Measurements from ENCODE around the gene DGKE.

The DGKE gene

GRCh38 chr17:56892333-56892732 is 58.4 kb downstream of the DGKE start:
- 0 out of 2 replicates have a peak, but pooled peaks cover 4% of the 10 kb centered on the region for H3K4me1 ChIP-seq (ENCODE audit: insufficient read depth, low read length)
- no peaks in the 10 kb centered on the region for H3K27me3 ChIP-seq (ENCODE audit: insufficient read depth, low read length)
- H3K9me3 ChIP-seq (ENCODE audit: insufficient read depth, low read depth, low read length): peaks cover 19% of the 10 kb centered on the region
- peaks cover 28% of the 10 kb centered on the region for H3K36me3 ChIP-seq (ENCODE audit: insufficient read depth, low read length)
- H3K9ac ChIP-seq (ENCODE audit: low read depth, low read length): no peak overlapping the region
- no peak overlapping the region for H3K4me3 ChIP-seq (ENCODE audit: low read length)
- no peak overlapping the region for H3K27ac ChIP-seq (ENCODE audit: low read depth, low read length)
- WGBS: 94% methylated on average over 1 of the region's 1 CpG

DNA sequence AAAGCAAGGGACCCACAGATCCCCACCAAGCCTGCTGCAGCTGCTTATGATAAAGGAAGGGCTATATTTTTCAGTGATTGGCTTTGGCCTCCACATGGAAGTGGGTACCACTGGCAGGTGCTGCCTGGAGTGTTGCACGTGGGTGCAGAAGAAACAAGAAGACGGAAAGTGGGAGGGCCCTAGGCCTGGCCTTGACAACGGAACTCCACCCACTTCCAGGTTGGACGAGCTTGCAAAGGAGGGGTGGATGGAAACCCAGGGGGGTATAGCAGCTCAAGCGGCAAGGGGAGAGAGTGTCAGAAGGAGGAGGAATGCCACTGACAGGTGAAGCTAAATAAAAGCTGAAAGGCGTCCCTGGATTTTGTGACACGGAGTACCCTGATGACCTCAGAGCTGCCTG is 59.6 kb downstream of the DGKE start:
- no peak overlapping the region for H3K9ac ChIP-seq (ENCODE audit: low read depth, low read length)
- 83% methylated on average over 7 of the region's 7 CpGs for WGBS
- peaks cover 7% of the 10 kb centered on the region; the same call in 1 of the 2 replicates for H3K9me3 ChIP-seq (ENCODE audit: insufficient read depth, low read depth, low read length)
- H3K36me3 ChIP-seq (ENCODE audit: insufficient read depth, low read length): peaks cover 31% of the 10 kb centered on the region
- 0 out of 2 replicates have a peak, but pooled peaks cover 4% of the 10 kb centered on the region for H3K4me1 ChIP-seq (ENCODE audit: insufficient read depth, low read length)
- H3K4me3 ChIP-seq (ENCODE audit: low read length): no peak overlapping the region
- H3K27ac ChIP-seq (ENCODE audit: low read depth, low read length): no peak overlapping the region
- no peaks in the 10 kb centered on the region for H3K27me3 ChIP-seq (ENCODE audit: insufficient read depth, low read length)

DNA sequence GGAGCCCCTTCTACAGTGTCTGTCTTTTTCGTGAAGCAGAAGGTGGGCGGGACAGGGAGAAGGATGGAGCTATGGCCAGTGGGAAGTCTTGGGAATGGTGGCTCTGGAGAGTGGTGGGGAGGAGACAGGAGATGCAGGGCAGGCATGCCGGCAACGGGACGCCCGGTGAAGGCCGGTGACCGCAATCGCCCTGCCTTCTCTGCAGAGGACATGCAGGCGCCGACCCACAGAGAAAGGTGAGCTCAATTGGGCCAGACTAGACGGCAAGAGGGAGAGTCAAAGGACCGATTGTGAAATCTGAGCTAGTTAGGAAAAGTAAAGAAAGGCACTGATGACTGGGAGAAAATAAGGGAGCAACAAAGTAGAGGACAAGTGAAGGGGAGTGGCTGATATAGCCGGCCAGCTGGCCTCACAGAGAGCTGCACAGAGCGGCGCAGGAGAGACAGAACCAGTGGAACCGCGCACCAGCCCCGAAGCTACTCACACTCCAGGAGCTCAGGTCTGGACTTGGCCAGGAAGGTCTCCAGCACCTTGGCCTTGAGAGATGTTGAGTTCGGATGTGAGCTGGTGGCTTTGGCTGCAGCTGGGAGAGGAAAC is 61.0 kb downstream of the DGKE start:
- Histone ChIP-seq H3K4me1 (ENCODE audit: insufficient read depth, low read length) (0 out of 2 replicates have a peak, but pooled peaks cover 4% of the 10 kb centered on the region), H3K9me3 (ENCODE audit: insufficient read depth, low read depth, low read length) (no peaks in the 10 kb centered on the region), H3K9ac (ENCODE audit: low read depth, low read length) (no peak overlapping the region), H3K27me3 (ENCODE audit: insufficient read depth, low read length) (no peaks in the 10 kb centered on the region), H3K4me3 (ENCODE audit: low read length) (no peak overlapping the region), H3K27ac (ENCODE audit: low read depth, low read length) (no peak overlapping the region), H3K36me3 (ENCODE audit: insufficient read depth, low read length) (peaks cover 41% of the 10 kb centered on the region)
- WGBS: 93% methylated on average over 20 of the region's 20 CpGs

DNA sequence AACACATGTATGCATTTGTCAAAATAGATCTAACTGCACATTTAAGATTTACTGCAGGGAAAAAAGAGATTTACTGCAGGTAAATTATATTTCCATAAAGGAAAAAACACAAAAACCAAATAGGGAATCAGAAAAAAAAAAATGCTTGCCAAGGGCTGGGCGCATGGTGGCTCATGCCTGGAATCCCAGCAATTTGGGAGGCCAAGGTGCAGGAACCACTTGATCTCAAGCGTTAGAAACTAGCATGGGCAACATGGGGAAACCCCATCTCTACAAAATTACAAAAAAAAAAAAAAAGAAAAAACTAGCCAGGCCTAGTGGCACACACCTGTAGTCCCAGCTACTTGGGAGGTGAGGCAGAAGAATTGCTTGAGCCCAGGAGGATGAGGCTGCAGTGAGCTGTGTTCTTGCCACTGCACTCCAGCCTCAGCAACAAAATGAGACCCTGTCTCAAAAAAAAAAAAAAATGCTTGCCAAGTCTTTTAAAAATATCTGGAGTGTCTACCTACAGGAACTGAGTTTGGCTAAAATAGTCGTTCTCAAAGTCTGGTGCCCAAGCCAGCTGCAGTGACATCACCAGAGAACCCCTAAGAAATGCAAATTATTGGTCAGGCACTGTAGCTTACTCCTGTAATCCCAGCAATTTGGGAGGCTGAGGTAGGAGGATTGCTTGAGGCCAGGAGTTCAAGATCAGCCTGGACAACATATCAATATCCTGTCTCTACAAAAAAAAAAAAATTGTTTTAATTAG is 62.4 kb downstream of the DGKE start:
- H3K4me3 ChIP-seq (ENCODE audit: low read length): no peak overlapping the region
- WGBS: 76% methylated on average over 3 of the region's 3 CpGs
- H3K9me3 ChIP-seq (ENCODE audit: insufficient read depth, low read depth, low read length): no peaks in the 10 kb centered on the region
- H3K9ac ChIP-seq (ENCODE audit: low read depth, low read length): no peak overlapping the region
- H3K27ac ChIP-seq (ENCODE audit: low read depth, low read length): no peak overlapping the region; the same call in 1 of the 2 replicates
- 0 out of 2 replicates have a peak, but pooled peaks cover 4% of the 10 kb centered on the region for H3K4me1 ChIP-seq (ENCODE audit: insufficient read depth, low read length)
- peaks cover 51% of the 10 kb centered on the region for H3K36me3 ChIP-seq (ENCODE audit: insufficient read depth, low read length)
- H3K27me3 ChIP-seq (ENCODE audit: insufficient read depth, low read length): no peaks in the 10 kb centered on the region

GRCh38 chr17:56896968-56897359 is 63.0 kb downstream of the DGKE start:
- Histone ChIP-seq H3K27me3 (ENCODE audit: insufficient read depth, low read length) (no peaks in the 10 kb centered on the region), H3K27ac (ENCODE audit: low read depth, low read length) (no peak overlapping the region), H3K4me3 (ENCODE audit: low read length) (no peak overlapping the region), H3K9me3 (ENCODE audit: insufficient read depth, low read depth, low read length) (no peaks in the 10 kb centered on the region), H3K4me1 (ENCODE audit: insufficient read depth, low read length) (0 out of 2 replicates have a peak, but pooled peaks cover 4% of the 10 kb centered on the region), H3K9ac (ENCODE audit: low read depth, low read length) (no peak overlapping the region), H3K36me3 (ENCODE audit: insufficient read depth, low read length) (peaks cover 53% of the 10 kb centered on the region)
- WGBS: 91% methylated on average over 4 of the region's 4 CpGs

- no peak overlapping the region for H3K4me3 ChIP-seq (ENCODE audit: low read length)
- no peak overlapping the region for H3K27ac ChIP-seq (ENCODE audit: low read depth, low read length)
- no peaks in the 10 kb centered on the region for H3K9me3 ChIP-seq (ENCODE audit: insufficient read depth, low read depth, low read length)
- H3K27me3 ChIP-seq (ENCODE audit: insufficient read depth, low read length): no peaks in the 10 kb centered on the region
- 94% methylated on average over 14 of the region's 14 CpGs for WGBS
- no peak overlapping the region for H3K9ac ChIP-seq (ENCODE audit: low read depth, low read length)
- 0 out of 2 replicates have a peak, but pooled peaks cover 4% of the 10 kb centered on the region for H3K4me1 ChIP-seq (ENCODE audit: insufficient read depth, low read length)
- H3K36me3 ChIP-seq (ENCODE audit: insufficient read depth, low read length): peaks cover 58% of the 10 kb centered on the region
Measured at GRCh38 chr17:56897646-56898424, 63.9 kb downstream of the DGKE start.

DNA sequence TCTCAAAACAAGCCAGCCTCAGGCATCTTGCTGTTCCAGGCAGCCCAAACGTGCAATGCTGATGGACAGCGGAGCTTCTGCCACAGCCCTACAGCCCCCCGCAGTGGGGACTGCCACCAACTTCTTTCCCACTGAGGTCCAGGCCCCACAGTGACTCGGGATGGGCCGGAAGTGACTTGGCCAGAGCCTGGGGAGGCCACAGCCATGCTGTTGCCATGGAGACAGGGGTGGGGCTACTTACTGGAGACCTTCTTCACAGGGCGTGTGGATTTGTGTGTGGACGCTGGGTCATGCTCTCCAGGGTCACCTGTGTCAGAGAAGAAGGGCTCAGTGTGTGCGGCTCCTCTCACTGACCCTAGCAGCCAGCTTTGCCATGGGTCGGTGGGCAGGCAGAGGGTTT is 64.9 kb downstream of the DGKE start:
- H3K27ac ChIP-seq (ENCODE audit: low read depth, low read length): no peak overlapping the region
- H3K4me3 ChIP-seq (ENCODE audit: low read length): no peak overlapping the region
- peaks cover 65% of the 10 kb centered on the region for H3K36me3 ChIP-seq (ENCODE audit: insufficient read depth, low read length)
- no peaks in the 10 kb centered on the region for H3K27me3 ChIP-seq (ENCODE audit: insufficient read depth, low read length)
- H3K9me3 ChIP-seq (ENCODE audit: insufficient read depth, low read depth, low read length): no peaks in the 10 kb centered on the region
- WGBS: 82% methylated on average over 9 of the region's 9 CpGs
- H3K9ac ChIP-seq (ENCODE audit: low read depth, low read length): no peak overlapping the region
- H3K4me1 ChIP-seq (ENCODE audit: insufficient read depth, low read length): 0 out of 2 replicates have a peak, but pooled peaks cover 4% of the 10 kb centered on the region

- Histone ChIP-seq H3K9me3 (ENCODE audit: insufficient read depth, low read depth, low read length) (no peaks in the 10 kb centered on the region), H3K4me1 (ENCODE audit: insufficient read depth, low read length) (0 out of 2 replicates have a peak, but pooled peaks cover 4% of the 10 kb centered on the region), H3K9ac (ENCODE audit: low read depth, low read length) (no peak overlapping the region), H3K36me3 (ENCODE audit: insufficient read depth, low read length) (peaks cover 70% of the 10 kb centered on the region), H3K27me3 (ENCODE audit: insufficient read depth, low read length) (no peaks in the 10 kb centered on the region), H3K27ac (ENCODE audit: low read depth, low read length) (no peak overlapping the region), H3K4me3 (ENCODE audit: low read length) (no peak overlapping the region)
- WGBS: 95% methylated on average over 7 of the region's 7 CpGs
Measured at GRCh38 chr17:56899403-56899802, 65.5 kb downstream of the DGKE start.

DNA sequence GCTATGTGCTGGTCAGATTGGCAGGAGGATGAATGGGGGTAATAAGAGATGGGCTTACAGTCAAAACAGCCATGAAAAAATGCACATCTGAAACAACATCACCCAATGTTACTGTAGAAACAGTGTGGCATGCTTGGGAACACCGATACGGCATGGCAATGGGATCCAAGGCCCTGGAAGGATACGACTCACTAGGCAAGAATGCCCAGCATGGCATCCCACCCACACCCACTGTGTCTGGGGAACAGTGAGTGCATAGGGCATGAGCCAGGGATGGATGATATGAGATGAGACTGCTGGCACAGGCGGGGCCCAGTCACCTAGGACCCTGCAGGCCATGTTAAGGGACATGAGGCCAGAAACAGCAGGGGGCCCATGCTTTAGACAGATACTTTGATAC is 68.4 kb downstream of the DGKE start:
- no peak overlapping the region for H3K27ac ChIP-seq (ENCODE audit: low read depth, low read length)
- H3K4me3 ChIP-seq (ENCODE audit: low read length): no peak overlapping the region
- peaks cover 83% of the 10 kb centered on the region for H3K36me3 ChIP-seq (ENCODE audit: insufficient read depth, low read length)
- no peak overlapping the region for H3K9ac ChIP-seq (ENCODE audit: low read depth, low read length)
- H3K9me3 ChIP-seq (ENCODE audit: insufficient read depth, low read depth, low read length): no peaks in the 10 kb centered on the region
- H3K4me1 ChIP-seq (ENCODE audit: insufficient read depth, low read length): no peaks in the 10 kb centered on the region
- H3K27me3 ChIP-seq (ENCODE audit: insufficient read depth, low read length): no peaks in the 10 kb centered on the region
- 97% methylated on average over 4 of the region's 4 CpGs for WGBS

DNA sequence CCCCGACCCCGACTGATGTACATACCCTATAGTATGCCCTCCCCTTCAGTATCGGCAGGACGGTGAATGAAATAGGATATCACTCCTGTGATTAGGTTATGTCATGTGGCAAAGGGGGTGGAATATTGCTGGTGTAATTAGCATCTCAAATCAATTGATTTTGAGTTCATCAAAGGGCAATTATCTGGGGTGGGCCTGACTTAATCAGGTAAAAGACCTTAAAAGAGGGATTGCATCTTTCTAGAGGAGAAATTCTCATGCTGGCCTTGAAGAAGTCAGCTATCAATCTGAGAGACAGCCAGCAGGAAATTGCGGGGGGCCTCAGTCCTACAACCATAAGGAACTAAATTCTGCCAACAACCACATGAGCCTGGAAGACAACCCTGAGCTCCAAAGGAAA is 69.6 kb downstream of the DGKE start:
- Histone ChIP-seq H3K9ac (ENCODE audit: low read depth, low read length) (no peak overlapping the region), H3K9me3 (ENCODE audit: insufficient read depth, low read depth, low read length) (no peaks in the 10 kb centered on the region), H3K27me3 (ENCODE audit: insufficient read depth, low read length) (no peaks in the 10 kb centered on the region), H3K27ac (ENCODE audit: low read depth, low read length) (no peak overlapping the region), H3K4me3 (ENCODE audit: low read length) (no peak overlapping the region), H3K4me1 (ENCODE audit: insufficient read depth, low read length) (no peaks in the 10 kb centered on the region), H3K36me3 (ENCODE audit: insufficient read depth, low read length) (peaks cover 87% of the 10 kb centered on the region)
- WGBS: 98% methylated on average over 5 of the region's 5 CpGs

- H3K4me1 ChIP-seq (ENCODE audit: insufficient read depth, low read length): no peaks in the 10 kb centered on the region
- H3K36me3 ChIP-seq (ENCODE audit: insufficient read depth, low read length): peaks cover 51% of the 10 kb centered on the region
- no peak overlapping the region for H3K27ac ChIP-seq (ENCODE audit: low read depth, low read length)
- no peaks in the 10 kb centered on the region for H3K9me3 ChIP-seq (ENCODE audit: insufficient read depth, low read depth, low read length)
- WGBS: 92% methylated on average over 9 of the region's 9 CpGs
- no peak overlapping the region for H3K4me3 ChIP-seq (ENCODE audit: low read length)
- H3K9ac ChIP-seq (ENCODE audit: low read depth, low read length): no peak overlapping the region
- peaks cover 8% of the 10 kb centered on the region for H3K27me3 ChIP-seq (ENCODE audit: insufficient read depth, low read length)
Measured at GRCh38 chr17:56908001-56908542, 74.1 kb downstream of the DGKE start.
